ENCODE data around the gene KLHDC7B.

Gene KLHDC7B

DNA sequence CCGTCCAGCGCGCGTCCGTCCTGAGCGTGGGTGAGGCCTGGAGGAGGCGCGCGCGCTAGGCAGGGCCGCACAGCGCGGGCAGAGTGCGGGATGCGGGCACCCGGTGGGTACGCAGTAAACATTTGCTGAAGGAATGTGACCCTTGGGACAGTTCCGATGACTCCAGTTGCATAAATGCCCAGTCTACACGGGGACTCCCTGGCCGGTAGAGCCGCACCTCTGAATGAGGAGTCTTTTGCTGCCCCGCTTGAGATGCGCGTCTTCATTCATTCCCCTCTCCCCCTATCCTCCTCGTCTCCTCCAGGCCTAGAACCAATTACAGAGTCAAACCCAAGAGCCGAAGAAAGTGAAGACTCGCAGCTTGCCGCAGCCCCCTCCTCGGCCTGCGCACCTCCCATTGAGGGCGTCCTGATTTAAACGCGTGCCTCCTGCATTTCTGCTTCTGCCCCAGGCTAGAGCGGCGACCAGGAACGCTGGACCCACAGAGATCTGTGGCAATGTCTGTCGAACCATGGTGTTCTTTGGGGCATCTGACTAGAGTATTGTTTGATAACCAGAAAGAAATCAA lies 37.7 kb downstream of the KLHDC7B start:
- TF ChIP-seq, protein P1, sequence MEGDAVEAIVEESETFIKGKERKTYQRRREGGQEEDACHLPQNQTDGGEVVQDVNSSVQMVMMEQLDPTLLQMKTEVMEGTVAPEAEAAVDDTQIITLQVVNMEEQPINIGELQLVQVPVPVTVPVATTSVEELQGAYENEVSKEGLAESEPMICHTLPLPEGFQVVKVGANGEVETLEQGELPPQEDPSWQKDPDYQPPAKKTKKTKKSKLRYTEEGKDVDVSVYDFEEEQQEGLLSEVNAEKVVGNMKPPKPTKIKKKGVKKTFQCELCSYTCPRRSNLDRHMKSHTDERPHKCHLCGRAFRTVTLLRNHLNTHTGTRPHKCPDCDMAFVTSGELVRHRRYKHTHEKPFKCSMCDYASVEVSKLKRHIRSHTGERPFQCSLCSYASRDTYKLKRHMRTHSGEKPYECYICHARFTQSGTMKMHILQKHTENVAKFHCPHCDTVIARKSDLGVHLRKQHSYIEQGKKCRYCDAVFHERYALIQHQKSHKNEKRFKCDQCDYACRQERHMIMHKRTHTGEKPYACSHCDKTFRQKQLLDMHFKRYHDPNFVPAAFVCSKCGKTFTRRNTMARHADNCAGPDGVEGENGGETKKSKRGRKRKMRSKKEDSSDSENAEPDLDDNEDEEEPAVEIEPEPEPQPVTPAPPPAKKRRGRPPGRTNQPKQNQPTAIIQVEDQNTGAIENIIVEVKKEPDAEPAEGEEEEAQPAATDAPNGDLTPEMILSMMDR (IDR thresholded peaks at IDR 0.05; ENCODE audit: low read depth, low read length): no peak

DNA sequence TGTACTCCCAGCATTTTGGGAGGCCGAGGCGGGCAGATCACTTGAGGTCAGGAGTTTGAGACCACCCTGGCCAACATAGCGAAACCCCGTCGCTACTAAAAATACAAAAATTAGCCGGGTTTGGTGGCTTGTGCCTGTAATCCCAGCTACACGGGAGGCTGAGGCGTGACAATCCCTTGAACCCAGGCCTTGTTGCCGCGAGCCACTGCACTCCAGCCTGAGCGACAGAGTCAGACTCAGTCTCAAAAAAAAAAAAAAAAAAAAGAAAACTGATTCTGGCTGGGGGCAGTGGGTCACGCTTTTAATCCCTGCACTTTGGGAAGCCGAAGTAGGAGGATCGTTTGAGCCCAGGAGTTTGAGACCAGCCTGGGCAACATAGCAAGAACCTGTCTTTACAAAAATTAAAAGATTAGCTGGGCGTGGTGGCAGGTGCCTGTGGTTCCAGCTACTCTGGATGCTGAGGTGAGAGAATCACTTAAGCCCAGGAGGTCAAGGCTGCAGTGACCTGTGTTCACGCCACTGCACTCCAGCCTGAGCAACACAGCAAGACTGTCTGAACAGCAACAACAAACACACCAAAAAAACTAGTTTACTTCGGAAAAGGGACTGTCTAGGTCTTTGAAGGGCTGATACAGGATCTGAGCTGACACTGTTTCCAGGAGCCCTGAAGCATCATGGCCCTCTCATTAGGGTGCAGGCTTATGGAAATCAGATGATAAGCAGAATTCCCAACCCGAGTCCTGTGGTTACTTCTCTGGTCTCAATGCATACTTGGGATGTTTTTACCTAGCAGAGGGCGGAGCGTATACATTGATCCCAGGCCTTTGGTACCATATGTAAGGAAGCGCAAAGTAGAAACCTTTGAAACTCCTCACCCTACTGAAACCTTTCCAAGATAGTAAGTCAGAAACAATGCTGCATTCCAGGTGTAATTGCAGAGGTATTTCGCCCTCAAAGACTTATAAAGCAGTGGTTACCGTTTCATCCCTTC lies 38.7 kb downstream of the KLHDC7B start:
- no peak for DNase-seq (ENCODE audit: extremely low read depth, low read depth)
- TF ChIP-seq, protein P1 (IDR thresholded peaks at IDR 0.05; ENCODE audit: low read depth, low read length): no peak

More for the DNA sequence above, 37.7 kb downstream of the KLHDC7B start:
- DNase-seq (ENCODE audit: extremely low read depth, low read depth): no peak

DNA sequence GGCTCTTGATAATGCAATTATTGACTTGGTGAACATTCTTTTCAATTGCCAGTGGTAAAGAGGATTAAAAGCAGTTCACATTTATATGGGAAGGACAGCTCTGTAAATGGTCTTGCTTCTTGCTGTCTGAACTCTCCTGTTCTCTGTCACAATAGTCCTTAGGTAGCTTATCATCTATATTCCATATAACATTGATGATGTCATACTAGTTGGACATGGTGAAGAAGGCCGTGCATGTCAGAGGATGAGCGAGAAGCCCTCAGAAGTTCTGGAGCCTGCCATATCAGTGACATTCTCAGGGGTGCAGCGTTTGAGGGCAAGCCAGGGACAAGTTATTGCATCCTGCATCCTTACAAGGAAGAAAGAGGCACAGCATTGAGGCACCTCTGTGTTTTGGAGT lies 39.5 kb downstream of the KLHDC7B start:
- DNase-seq (ENCODE audit: extremely low read depth, low read depth): no peak
- TF ChIP-seq, protein P1 (IDR thresholded peaks at IDR 0.05; ENCODE audit: low read depth, low read length): no peak

DNA sequence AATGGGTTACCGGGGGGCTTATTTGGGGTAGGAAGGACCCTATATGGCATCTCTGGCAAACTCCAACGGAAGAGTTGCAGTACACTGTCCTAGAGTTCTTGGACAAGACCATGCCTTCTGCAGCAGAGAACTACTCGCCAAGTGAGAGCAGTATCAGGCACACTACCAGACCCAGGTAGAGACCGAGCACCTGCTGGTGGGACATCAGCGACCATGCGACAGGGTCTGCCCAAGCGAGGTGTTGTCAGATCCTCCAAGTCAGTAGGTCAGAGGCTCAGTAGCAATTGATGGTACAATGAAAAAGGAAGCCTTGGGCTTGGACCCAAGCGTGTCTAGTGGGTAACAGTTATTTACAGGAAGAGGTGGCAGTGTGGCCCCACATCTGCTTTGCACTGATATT lies 40.1 kb downstream of the KLHDC7B start:
- TF ChIP-seq, protein P1 (IDR thresholded peaks at IDR 0.05; ENCODE audit: low read depth, low read length): no peak
- no peak for DNase-seq (ENCODE audit: extremely low read depth, low read depth)

DNA sequence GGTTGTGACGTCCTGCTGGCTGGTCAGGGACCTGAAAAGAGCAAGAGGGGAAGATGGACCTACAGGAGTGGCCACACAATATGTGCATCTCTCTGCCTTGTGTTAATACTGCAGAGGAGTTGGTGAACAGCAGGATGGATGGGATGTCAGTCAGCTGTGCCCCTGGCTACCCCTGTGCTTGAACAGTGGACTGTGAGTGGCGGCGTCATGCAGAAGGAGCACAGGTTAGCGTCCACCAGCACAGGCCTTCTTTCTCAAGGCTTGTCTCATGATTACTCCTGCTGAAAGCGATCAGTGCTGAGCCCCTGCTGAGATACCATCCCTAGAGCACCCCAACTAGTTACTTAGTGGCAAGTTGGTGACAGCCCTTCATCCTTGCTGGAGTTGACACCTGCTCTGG lies 40.7 kb downstream of the KLHDC7B start:
- DNase-seq (ENCODE audit: extremely low read depth, low read depth): no peak
- TF ChIP-seq, protein P1 (IDR thresholded peaks at IDR 0.05; ENCODE audit: low read depth, low read length): no peak

DNA sequence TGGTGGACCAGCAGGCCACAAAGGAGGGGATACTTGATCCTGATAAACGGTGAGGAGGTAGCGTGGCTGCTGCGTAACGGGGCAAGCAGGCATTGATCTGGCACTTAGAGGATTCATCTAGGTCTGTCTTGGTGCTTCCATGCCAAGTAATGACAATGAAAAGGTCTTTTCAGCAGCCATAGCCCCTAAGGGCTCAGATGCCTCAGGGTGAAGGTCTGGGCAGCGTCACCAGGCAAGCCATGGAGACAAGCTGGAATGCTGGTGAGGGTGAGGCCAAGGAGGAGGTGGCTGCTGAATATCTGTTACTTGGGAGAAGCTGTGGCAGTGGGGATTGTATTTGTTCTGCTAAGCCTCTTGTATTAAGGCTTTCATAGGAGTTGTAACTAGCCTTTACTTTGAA lies 41.7 kb downstream of the KLHDC7B start:
- TF ChIP-seq, protein P1 (IDR thresholded peaks at IDR 0.05; ENCODE audit: low read depth, low read length): no peak
- DNase-seq (ENCODE audit: extremely low read depth, low read depth): no peak

DNA sequence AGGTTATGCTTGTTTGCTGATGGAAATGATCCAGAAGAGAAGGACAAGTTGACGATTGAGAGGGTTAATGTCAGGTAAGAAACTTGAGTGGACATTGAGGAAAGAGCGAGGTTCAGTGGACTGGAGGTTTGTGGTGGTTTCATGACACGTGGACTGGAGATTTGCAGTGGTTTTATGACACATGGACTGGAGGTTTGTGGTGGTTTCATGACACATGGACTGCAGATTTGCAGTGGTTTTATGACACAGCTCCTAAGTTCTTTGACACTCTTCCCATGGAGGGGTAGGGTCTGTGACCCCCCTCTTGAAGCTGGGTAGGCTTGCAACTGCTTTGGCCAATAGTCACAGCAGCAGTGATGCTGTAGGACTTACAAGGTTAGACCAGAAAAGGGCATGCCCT lies 49.5 kb downstream of the KLHDC7B start:
- no peak for DNase-seq (ENCODE audit: extremely low read depth, low read depth)
- TF ChIP-seq, protein P1 (IDR thresholded peaks at IDR 0.05; ENCODE audit: low read depth, low read length): no peak
